OCI-LY1 (cell line): Measurements from ENCODE around the gene CD244.

Experiments used
- H2AFZ ChIP-seq: fragments of 200-600 bp; sonication (generic), shearing (Covaris generic); 2 replicates; pipeline ENCODE4 v1.6.0; 2014; ENCODE audit warnings: antibody characterized with exemption, mild to moderate bottlenecking, low read length
- H3F3A ChIP-seq: fragments of 200-600 bp; sonication (generic), shearing (Covaris generic); 2 replicates; pipeline ENCODE4 v1.6.0; 2014; ENCODE audit warnings: mild to moderate bottlenecking, antibody characterized with exemption, low read length, moderate library complexity; ENCODE audit not compliant: insufficient read depth
- H3K27ac ChIP-seq: fragments of 200-600 bp; sonication (generic); 2 replicates; pipeline ENCODE4 v1.5.1; 2014; ENCODE audit warnings: low read length, mixed run types, mild to moderate bottlenecking, low read depth; ENCODE audit not compliant: poor library complexity, severe bottlenecking
- H3K27me3 ChIP-seq: fragments of 200-600 bp; sonication (generic); 2 replicates; pipeline ENCODE4 v1.6.0; 2014; ENCODE audit warnings: antibody characterized with exemption, mild to moderate bottlenecking, low read length, moderate library complexity; ENCODE audit not compliant: insufficient read depth
- H3K36me3 ChIP-seq: fragments of 200-600 bp; sonication (generic); 2 replicates; pipeline ENCODE4 v1.6.1; 2014; ENCODE audit warnings: mild to moderate bottlenecking, antibody characterized with exemption, low read length, moderate library complexity, mixed read lengths; ENCODE audit not compliant: insufficient read depth
- H3K4me1 ChIP-seq: fragments of 200-600 bp; sonication (generic); 2 replicates; pipeline ENCODE4 v1.5.1; 2014; ENCODE audit warnings: mild to moderate bottlenecking, low read length, moderate library complexity; ENCODE audit not compliant: insufficient read depth, severe bottlenecking
- H3K4me2 ChIP-seq: fragments of 200-600 bp; sonication (generic), shearing (Covaris generic); 2 replicates; pipeline ENCODE4 v1.6.1; 2014; ENCODE audit warnings: low read length
- H3K4me3 ChIP-seq: fragments of 200-600 bp; sonication (generic); 2 replicates; pipeline ENCODE4 v1.5.1; 2014; ENCODE audit warnings: low read length, low read depth, mild to moderate bottlenecking, mixed read lengths; ENCODE audit not compliant: poor library complexity, severe bottlenecking
- H3K79me2 ChIP-seq: fragments of 200-600 bp; shearing (Covaris generic); 2 replicates; pipeline ENCODE4 v1.6.1; 2016; ENCODE audit warnings: mixed run types, low read length, mixed read lengths; ENCODE audit not compliant: insufficient read depth
- H3K9ac ChIP-seq: fragments of 200-600 bp; sonication (generic), shearing (Covaris generic); 2 replicates; pipeline ENCODE4 v1.6.1; 2014; ENCODE audit warnings: mild to moderate bottlenecking, low read length, mixed read lengths
- H3K9me2 ChIP-seq: fragments of 200-600 bp; sonication (generic), shearing (Covaris generic); 2 replicates; pipeline ENCODE4 v1.6.1; 2014; ENCODE audit warnings: low read depth, mild to moderate bottlenecking, low read length, mixed read lengths
- H3K9me3 ChIP-seq: fragments of 200-600 bp; shearing (Covaris generic); 2 replicates; pipeline ENCODE4 v1.6.1; 2014; ENCODE audit warnings: low read length, mixed read lengths
- H4K20me1 ChIP-seq: fragments of 200-600 bp; sonication (generic), shearing (Covaris generic); 2 replicates; pipeline ENCODE4 v1.6.0; 2016; ENCODE audit warnings: mild to moderate bottlenecking, low read length; ENCODE audit not compliant: insufficient read depth
- CTCF ChIP-seq: fragments of 200-600 bp; sonication (generic), shearing (Covaris generic); IDR thresholded peaks from 2 replicates; pipeline ENCODE4 v1.5.1; 2017; ENCODE audit warnings: mild to moderate bottlenecking, antibody characterized with exemption, low read length, moderate library complexity, mixed read lengths
- EZH2 ChIP-seq: fragments of 200-600 bp; sonication (generic), shearing (Covaris generic); IDR thresholded peaks from 2 replicates; pipeline ENCODE4 v1.8.0; 2017; ENCODE audit warnings: borderline replicate concordance, mixed run types, mild to moderate bottlenecking, antibody characterized with exemption, low read length, moderate library complexity, mixed read lengths

CD244 gene

GRCh38 chr1:160797861-160798273 lies 64.8 kb downstream of the CD244 start:
- Histone ChIP-seq H3K9me2 (no peaks in the 10 kb centered on the region), H3K4me2 (peak overlapping the region; percentile 89), H3K9me3 (no peaks in the 10 kb centered on the region), H3K9ac (peak overlapping the region; percentile 57; the same call in 1 of the 2 replicates), H3K4me3 (peak overlapping the region; percentile 64), H3K79me2 (no peaks in the 10 kb centered on the region), H4K20me1 (no peaks in the 10 kb centered on the region), H3K4me1 (peaks cover 63% of the 10 kb centered on the region), H3K27ac (peak overlapping the region; percentile 72), H3K27me3 (no peaks in the 10 kb centered on the region), H3F3A (no peaks in the 10 kb centered on the region), H3K36me3 (peaks cover 17% of the 10 kb centered on the region), H2AFZ (no peak overlapping the region)
- TF ChIP-seq EZH2 (no peak), CTCF (no peak)

GRCh38 chr1:160797271-160797709 lies 65.4 kb downstream of the CD244 start:
- peak overlapping the region; percentile 89 for H3K4me2 ChIP-seq
- H3K27ac ChIP-seq, result peak overlapping the region; percentile 72
- H3K4me1 ChIP-seq, result peaks cover 63% of the 10 kb centered on the region
- H3K79me2 ChIP-seq, result no peaks in the 10 kb centered on the region
- no peaks in the 10 kb centered on the region for H3F3A ChIP-seq
- H3K9me3 ChIP-seq, result no peaks in the 10 kb centered on the region
- H3K36me3 ChIP-seq, result peaks cover 15% of the 10 kb centered on the region
- H3K9me2 ChIP-seq, result no peaks in the 10 kb centered on the region
- no peaks in the 10 kb centered on the region for H3K27me3 ChIP-seq
- TF ChIP-seq CTCF (no peak), EZH2 (no peak)
- no peak overlapping the region for H2AFZ ChIP-seq
- peak overlapping the region; percentile 64 for H3K4me3 ChIP-seq
- peak overlapping the region; percentile 57 for H3K9ac ChIP-seq
- H4K20me1 ChIP-seq, result no peaks in the 10 kb centered on the region

- peak within 1 kb of the TSS; percentile 89 for H3K4me2 ChIP-seq
- no peak within 1 kb of the TSS for H2AFZ ChIP-seq
These were observed 66.7 kb downstream of the CD244 start, which contains the start of gene LY9 for GRCh38 chr1:160795951-160796383. TSS of gene LY9 (plus strand) at chr1:160796174. CDS start at chr1:160796188, 14 bp downstream.

More at GRCh38 chr1:160795951-160796383, 66.7 kb downstream of the CD244 start, which contains the start of gene LY9:
- Histone ChIP-seq H3K9me2 (no peaks in the 10 kb centered on the region), H3K36me3 (peaks cover 6% of the 10 kb centered on the region; the same call in 1 of the 2 replicates), H4K20me1 (no peaks in the 10 kb centered on the region), H3K9ac (peak within 1 kb of the TSS; percentile 57), H3F3A (peaks cover 2% of the 10 kb centered on the region; the same call in 1 of the 2 replicates), H3K27me3 (no peaks in the 10 kb centered on the region), H3K27ac (peak within 1 kb of the TSS; percentile 72), H3K9me3 (no peaks in the 10 kb centered on the region), H3K4me3 (peak within 1 kb of the TSS; percentile 64), H3K4me1 (peaks cover 58% of the 10 kb centered on the region), H3K79me2 (no peaks in the 10 kb centered on the region)
- TF ChIP-seq CTCF (no peak), EZH2 (no peak)
